HG02610 (cell line): ENCODE results near the gene ARID1A.
"Not testable (repeated sequence)": the region's sequence is repeated elsewhere in the genome, so short reads cannot be mapped to it uniquely, and the experiment has no call there.

Source experiments
- ATAC-seq: cut with Tn5 transposase; IDR thresholded peaks from one replicate; pipeline ENCODE4 v1.9.1; 2021; ENCODE audit warnings: mild to moderate bottlenecking, moderate library complexity; ENCODE audit not compliant: unreplicated experiment

Gene ARID1A

DNA sequence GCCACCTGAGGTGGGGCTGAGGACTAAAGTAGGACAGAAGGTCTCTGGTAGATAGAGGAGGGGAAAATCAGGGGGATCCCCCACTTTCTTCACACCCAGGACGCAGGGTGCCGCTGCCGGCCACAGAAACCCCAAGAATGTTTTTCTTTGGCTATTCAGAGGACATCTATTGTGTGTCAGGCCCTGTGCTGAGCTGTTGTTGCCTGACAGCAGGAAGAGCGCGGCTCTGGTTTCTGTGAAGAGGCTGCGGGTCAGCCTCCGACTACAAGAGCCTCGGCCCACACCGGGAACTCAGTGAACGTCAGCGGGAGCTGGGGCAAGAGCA, 91.5 kb downstream of the ARID1A start:
- peak; percentile 53 for ATAC-seq

DNA sequence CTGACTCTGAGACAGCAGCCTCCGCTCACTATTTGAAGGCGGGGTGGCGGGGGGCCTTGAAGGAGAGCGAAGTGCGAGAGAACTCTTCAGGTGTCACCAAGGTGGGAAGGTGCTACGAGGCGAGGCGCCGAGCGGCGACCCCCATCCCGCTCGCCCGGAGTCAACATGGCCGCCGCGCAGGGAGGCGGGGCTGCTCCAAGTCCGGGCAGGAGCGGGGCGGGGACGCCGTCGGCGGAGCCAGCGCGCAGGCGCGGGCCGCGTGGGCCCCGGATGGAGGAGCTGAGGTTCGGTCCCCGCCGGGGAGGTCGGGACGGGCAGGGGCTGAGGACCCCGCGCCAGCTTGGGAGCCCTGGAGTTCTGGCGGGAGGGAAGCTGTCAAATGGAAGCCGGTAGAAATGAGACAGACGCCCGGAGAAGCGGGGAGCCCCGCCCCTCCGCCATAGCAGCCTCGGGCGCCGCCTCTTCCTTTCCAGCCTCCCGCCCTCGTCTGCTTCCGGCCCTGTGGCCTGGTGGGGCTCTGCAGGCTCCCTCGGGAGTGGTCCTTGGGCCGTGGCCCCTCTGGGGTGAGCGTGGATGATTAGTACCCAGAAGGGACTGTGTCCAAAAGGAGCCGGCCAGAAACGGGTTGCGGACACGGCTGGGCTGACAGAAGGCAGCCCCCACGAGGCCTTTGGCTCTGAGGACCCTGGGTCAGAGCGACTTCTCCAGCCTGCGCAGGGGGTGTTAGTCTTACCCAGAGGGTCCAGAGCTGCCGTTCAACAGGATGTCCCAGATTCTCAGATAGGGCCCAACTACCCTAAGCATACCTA, 92.1 kb downstream of the ARID1A start, which contains the start of gene PIGV:
Gene PIGV (plus strand): TSS at position 245 of the 809 bp plus-strand sequence. CDS start 2,866 bp downstream, outside the sequence.
- ATAC-seq: peak; percentile 44

DNA sequence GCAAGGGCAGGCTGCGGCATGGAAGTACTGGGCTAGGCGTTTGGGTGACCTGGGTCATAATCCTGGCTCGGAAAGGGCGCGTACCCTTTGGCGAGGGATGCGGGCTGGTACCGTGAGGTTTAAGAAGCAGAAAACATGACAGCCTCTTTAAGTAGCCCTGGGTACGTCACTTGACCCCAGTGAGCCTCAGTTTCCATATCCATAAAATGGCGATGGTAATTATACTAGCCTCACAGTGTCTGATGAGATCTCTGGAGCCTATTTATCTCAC, 92.6 kb downstream of the ARID1A start:
- no peak for ATAC-seq

- ATAC-seq: peak; percentile 27
Measured at GRCh38 chr1:26788836-26789611, 93.2 kb downstream of the ARID1A start.

GRCh38 chr1:26789612-26789865, 93.7 kb downstream of the ARID1A start:
- ATAC-seq: no peak

DNA sequence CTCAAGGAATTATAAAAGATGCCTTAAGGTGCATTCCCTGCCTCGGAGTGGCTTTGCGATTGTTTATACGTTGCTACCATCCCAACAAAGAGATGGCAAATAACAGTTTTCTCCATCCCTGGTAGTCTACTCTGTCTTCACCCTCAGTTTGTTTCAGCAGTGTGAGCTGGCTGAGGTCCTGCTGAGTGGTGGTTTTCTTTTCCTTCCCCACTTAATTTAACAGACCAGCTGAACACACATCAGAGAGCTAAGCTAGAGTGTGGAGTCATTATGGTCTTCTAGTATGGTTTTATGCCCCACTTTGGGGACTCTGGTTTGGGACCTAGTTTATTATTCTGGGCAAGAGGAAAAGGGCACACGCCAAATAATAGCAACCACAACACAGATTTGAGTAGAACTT, 94.1 kb downstream of the ARID1A start:
- ATAC-seq: no peak

- ATAC-seq: no peak
Measured at GRCh38 chr1:26790551-26790953, 94.7 kb downstream of the ARID1A start.

DNA sequence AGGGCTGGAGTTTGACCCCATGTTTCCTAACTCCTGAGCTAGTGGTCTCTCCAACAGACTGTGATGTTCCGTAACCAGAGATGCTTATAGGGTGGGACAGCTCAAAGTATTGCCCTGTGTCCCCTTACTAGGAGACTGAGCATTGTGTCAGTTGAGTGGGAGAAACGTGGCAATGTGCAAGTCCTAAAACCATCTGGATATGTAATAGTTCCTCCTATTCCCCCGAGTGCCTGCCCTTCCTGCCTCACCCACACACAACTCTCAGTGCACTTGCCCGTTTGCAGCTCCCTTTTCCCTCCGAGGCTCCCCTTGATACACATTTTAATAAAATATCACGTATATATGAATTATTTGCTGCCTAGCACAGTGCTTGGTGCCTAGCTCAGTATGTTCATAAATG, 95.3 kb downstream of the ARID1A start:
- ATAC-seq: no peak

DNA sequence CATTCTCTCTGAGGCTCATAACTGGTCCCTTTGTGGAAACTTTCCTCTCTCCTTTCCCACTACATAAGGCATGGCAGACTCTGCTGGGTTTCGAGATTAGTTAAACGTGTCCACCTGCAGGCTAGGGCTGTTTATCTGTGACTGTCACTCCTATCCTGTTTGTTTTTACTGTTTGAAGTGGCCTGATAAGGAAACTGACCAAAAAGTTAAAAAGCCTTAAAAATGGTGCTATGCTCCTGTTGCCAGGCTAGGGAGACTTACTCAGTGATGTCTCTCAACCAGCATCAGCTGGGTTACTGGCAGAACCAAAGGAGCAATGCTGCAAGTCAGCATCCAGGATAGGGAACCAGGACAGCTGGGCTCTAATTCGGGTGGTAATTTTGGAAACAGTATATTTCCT, 95.8 kb downstream of the ARID1A start:
- ATAC-seq: no peak

- ATAC-seq: no peak
Measured at GRCh38 chr1:26792924-26793323, 97.1 kb downstream of the ARID1A start.

DNA sequence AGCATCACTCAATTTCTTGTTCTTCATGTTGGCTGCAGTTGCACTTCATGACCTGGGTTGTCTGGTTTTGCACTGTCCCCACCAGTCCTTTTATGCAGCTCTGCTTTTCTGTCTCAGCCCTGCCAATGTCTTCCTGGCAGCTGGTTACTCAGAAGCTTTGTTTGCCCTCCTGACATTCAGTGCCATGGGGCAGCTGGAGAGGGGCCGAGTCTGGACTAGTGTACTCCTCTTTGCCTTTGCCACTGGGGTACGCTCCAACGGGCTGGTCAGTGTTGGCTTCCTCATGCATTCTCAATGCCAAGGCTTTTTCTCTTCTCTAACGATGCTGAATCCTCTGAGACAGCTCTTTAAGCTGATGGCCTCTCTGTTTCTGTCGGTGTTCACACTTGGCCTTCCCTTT, 98.6 kb downstream of the ARID1A start:
- no peak for ATAC-seq

DNA sequence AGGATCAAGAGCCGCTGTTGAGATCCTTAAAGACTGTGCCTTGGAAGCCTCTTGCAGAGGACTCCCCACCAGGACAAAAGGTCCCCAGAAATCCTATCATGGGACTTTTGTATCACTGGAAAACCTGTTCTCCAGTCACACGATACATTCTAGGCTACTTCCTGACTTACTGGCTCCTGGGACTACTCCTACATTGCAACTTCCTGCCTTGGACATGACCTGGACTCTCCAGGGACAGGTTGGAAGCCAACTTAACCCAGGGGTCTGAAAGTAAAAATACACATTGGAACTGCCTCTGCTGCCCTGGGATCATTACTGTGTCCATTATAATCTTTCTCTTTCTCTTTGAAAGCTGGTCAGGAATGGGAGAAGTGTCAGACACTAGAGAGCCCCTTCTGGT, 101.8 kb downstream of the ARID1A start:
- ATAC-seq: no peak

DNA sequence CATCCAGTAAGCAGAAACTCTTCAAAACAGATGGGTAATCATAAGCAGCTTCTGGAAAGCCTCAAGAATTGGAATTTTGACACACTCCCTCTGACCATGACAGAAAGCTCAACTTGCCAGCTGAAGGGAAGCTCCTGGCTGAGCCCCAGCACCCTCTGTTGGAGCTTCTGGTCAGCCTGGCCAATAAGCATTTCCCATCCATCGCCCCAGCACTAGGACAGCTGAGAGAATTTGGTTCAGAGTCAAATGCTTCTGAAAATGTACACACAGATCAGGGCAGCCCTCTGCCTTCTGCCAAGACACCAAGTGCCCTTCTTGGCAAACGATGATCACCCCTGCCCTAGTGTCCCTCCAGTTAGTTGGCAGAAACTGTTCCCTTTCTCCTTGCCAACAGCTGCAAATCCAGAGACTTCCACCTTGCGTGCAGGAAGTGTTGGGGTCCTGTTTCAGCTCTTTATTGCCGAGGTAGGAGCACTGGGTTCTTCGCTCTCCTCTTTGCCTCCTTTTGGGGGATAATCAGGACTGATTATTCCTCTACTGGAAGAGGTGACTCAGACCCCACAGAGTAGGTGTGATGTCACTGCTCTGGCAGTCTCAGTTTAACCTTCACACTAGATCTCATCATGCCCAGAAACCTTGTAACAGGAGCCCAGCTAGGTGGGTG, 103.8 kb downstream of the ARID1A start:
- no peak for ATAC-seq

DNA sequence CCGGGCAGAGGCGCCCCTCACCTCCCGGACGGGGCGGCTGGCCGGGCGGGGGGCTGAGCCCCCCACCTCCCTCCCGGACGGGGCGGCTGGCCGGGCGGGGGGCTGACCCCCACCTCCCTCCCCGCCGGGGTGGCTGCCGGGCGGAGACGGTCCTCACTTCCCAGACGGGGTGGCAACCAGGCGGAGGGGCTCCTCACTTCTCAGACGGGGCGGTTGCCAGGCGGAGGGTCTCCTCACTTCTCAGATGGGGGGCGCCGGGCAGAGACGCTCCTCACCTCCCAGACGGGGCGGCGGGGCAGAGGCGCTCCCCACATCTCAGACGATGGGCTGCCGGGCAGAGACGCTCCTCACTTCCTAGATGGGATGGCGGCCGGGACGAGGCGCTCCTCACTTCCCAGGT, 108.1 kb downstream of the ARID1A start:
- ATAC-seq: not testable (repeated sequence)

GRCh38 chr1:26810105-26810504, 114.3 kb downstream of the ARID1A start:
- ATAC-seq: not testable (repeated sequence)

DNA sequence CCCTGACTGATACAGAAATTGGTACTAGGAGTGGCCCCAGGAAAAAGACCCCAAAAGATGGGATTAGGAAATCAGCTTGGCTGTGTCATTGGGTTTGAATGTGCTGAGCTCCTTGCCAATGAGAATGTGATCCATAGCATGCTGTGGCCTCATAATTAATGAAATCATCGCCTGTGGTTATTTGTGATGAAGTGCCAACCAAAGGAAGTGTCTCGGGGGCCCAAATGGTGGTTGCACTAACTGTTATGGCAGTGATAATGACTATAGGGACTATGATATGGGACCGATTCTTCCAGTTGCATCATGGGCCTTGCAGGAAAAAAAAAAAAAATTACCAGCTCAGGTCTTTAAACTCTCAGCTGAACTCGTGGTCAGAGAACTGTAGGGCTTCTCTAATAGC, 115.2 kb downstream of the ARID1A start:
- no peak for ATAC-seq

DNA sequence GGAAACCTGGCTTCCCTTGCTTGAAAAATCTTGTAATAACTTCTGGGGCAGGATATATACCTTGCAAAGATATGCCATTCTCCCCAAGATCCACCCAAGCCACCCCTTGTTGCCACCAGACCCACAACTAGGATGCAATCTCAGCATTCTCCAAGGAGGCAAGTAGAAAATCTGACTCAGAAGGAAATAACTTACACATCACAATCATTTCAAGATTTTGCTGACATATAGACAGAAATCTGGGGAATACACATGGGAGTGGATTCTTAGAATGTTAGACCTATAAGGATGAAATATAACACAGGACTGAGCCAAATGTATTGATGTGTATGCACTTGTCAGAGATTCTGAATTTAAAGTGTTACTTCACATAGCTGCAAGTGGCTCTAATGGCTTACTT, 115.9 kb downstream of the ARID1A start:
- no peak for ATAC-seq

GRCh38 chr1:26814377-26814776, 118.6 kb downstream of the ARID1A start:
- ATAC-seq: no peak

DNA sequence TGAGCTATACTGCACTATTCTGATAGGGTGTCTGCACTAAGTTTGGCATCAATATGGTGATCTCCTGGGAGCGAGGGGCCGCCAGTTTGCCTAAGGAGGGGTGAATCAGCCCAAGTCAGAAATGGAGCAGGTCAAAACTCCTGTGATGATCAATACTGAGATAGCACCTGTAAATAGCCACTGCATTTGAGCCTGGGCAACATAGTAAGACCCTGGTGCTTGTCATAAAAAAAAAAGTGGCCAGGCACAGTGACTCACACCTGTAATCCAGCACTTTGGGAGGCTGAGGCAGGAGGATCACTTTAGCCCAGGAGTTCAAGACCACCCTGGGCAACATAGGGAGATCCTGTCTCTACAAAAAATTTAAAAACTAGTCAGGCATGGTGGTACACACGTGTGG, 119.1 kb downstream of the ARID1A start:
- ATAC-seq: no peak

- ATAC-seq: peak; percentile 94
Measured at GRCh38 chr1:26820784-26821269, 125.0 kb downstream of the ARID1A start.

DNA sequence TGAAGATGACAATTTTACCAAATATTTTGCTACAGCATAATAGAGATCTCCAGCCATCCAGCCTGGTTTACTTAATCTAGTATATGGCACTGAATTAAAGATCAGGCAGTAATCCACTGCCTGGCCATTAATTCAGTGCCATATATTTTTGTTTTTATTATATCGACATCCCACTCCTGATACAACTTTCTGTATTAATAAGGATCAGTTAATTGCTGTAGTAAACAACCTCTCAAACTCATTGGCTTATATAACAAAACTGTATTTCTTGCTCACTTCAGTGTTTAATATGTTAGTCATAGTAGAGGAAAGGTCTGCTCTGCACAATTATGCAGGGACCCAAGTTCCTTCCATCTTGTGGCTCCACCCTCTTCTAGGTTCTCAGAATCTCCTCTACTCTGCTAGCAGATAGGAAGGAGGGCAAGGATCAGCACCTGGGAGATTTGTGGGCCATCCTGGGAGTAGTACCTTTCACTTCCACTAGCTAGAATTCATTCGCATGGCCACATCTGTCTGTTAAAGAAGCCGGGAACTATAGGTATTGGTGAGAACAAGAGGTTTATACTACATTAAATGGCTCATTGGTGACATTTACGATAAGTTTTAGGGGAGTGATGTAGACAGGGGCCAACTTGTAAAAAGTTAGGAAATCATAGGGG, 127.1 kb downstream of the ARID1A start:
- ATAC-seq: no peak

GRCh38 chr1:26824731-26825130, 128.9 kb downstream of the ARID1A start:
- ATAC-seq: no peak
